Measurements from ENCODE around the gene GRM4. TPM values are rescaled to one million over a fixed set of nuclear protein-coding genes. Genes with fewer than 3 reads are reported as not detected.

Gene GRM4
- total RNA-seq, 1 experiment from 2014 or later = not detected

DNA sequence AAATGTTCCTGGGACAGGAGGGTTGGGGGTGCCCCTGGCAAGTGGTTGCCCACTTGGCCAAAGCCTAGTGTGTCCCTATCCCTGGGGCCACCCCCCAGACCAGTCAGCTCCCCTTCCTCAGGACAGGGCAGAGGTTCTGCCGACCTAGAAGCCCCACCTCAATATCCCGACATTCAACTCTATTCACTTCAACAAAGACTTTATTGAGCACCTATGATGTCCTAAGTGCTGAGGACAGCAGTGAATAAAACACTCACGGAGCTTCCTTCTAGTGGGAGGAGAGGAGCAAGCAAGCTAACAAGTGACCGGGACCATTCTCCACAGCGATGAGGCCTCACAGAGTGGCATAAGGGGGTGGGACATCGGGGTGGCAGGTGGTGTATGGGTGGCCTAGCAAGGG, 52.7 kb downstream of the GRM4 start:
- no peaks in the 10 kb centered on the region for H3K79me2 ChIP-seq (ENCODE audit: low read length)
- no peak overlapping the region for H3K9ac ChIP-seq (ENCODE audit: low read length)
- no peaks in the 10 kb centered on the region for H3K9me2 ChIP-seq (replicated peaks; ENCODE audit: low read length)
- H3K36me3 ChIP-seq (ENCODE audit: low read depth, low read length) = no peaks in the 10 kb centered on the region
- ChIA-PET CTCF (no interaction called here), POLR2A (ENCODE audit: unreplicated experiment) (no interaction called here)
- ATAC-seq = no peak
- no peak for DNase-seq
- no peaks in the 10 kb centered on the region for H3K9me3 ChIP-seq (ENCODE audit: low read length)
- no peaks in the 10 kb centered on the region for H3K4me1 ChIP-seq (ENCODE audit: insufficient read depth, low read length)
- H3K27me3 ChIP-seq (ENCODE audit: low read length) = peaks cover 36% of the 10 kb centered on the region
- intact Hi-C loops (cut with micrococcal nuclease) = no loop called here
- H3K4me2 ChIP-seq (ENCODE audit: low read length) = no peak overlapping the region
- H3K27ac ChIP-seq (ENCODE audit: low read length) = no peak overlapping the region
- BruUV-seq (replicated peaks) = no TSS peak
- H3K4me3 ChIP-seq (ENCODE audit: low read length) = no peak overlapping the region
- TF ChIP-seq EZH2 (IDR thresholded peaks at IDR 0.05; ENCODE audit: low read length, unreplicated experiment) = no peak
- TF ChIP-seq, protein P1, sequence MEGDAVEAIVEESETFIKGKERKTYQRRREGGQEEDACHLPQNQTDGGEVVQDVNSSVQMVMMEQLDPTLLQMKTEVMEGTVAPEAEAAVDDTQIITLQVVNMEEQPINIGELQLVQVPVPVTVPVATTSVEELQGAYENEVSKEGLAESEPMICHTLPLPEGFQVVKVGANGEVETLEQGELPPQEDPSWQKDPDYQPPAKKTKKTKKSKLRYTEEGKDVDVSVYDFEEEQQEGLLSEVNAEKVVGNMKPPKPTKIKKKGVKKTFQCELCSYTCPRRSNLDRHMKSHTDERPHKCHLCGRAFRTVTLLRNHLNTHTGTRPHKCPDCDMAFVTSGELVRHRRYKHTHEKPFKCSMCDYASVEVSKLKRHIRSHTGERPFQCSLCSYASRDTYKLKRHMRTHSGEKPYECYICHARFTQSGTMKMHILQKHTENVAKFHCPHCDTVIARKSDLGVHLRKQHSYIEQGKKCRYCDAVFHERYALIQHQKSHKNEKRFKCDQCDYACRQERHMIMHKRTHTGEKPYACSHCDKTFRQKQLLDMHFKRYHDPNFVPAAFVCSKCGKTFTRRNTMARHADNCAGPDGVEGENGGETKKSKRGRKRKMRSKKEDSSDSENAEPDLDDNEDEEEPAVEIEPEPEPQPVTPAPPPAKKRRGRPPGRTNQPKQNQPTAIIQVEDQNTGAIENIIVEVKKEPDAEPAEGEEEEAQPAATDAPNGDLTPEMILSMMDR (conservative IDR thresholded peaks at IDR 0.05; ENCODE audit: low read depth, low read length) = no peak
- no peak for TF ChIP-seq EZH2phosphoT487 (IDR thresholded peaks at IDR 0.05; ENCODE audit: borderline replicate concordance, low read length)
- H4K20me1 ChIP-seq (ENCODE audit: low read length) = no peaks in the 10 kb centered on the region
- no peaks in the 10 kb centered on the region for H3F3A ChIP-seq (ENCODE audit: low read length, unreplicated experiment)
- H2AFZ ChIP-seq (ENCODE audit: low read length) = no peak overlapping the region

DNA sequence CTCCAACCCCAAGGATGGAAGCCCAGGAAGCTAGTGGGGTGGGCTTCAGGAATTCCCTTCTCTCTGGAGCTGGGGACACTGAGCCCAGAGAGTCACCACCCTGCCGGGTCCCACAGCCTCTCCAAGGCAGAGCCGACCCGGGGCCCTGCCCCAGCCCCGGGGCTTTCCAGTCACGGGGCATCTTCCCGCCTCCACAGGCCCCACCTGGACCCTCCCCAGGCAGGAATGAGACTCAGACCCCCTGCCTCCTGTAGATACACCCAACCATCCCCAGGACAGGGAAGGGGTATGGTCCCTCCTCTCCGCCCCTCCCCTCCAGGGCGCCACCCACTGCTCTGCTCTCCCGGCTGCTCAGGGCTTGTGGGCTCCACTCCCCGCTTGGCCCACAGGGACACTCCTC, 53.3 kb downstream of the GRM4 start:
- intact Hi-C loops (cut with micrococcal nuclease) = no loop called here
- Histone ChIP-seq H4K20me1 (ENCODE audit: low read length) (no peaks in the 10 kb centered on the region), H3K36me3 (ENCODE audit: low read depth, low read length) (no peaks in the 10 kb centered on the region), H3F3A (ENCODE audit: low read length, unreplicated experiment) (no peaks in the 10 kb centered on the region), H3K27me3 (ENCODE audit: low read length) (peaks cover 30% of the 10 kb centered on the region), H3K4me3 (ENCODE audit: low read length) (no peak overlapping the region), H2AFZ (ENCODE audit: low read length) (no peak overlapping the region), H3K9me3 (ENCODE audit: low read length) (no peaks in the 10 kb centered on the region), H3K79me2 (ENCODE audit: low read length) (no peaks in the 10 kb centered on the region), H3K9me2 (replicated peaks; ENCODE audit: low read length) (no peaks in the 10 kb centered on the region), H3K4me1 (ENCODE audit: insufficient read depth, low read length) (no peaks in the 10 kb centered on the region), H3K9ac (ENCODE audit: low read length) (no peak overlapping the region), H3K27ac (ENCODE audit: low read length) (no peak overlapping the region), H3K4me2 (ENCODE audit: low read length) (no peak overlapping the region)
- ChIA-PET CTCF (no interaction called here), POLR2A (ENCODE audit: unreplicated experiment) (no interaction called here)
- no peak for DNase-seq
- BruUV-seq (replicated peaks) = no TSS peak
- no peak for ATAC-seq
- no peak for TF ChIP-seq EZH2 (IDR thresholded peaks at IDR 0.05; ENCODE audit: low read length, unreplicated experiment)
- TF ChIP-seq, protein P1 (conservative IDR thresholded peaks at IDR 0.05; ENCODE audit: low read depth, low read length) = no peak
- no peak for TF ChIP-seq EZH2phosphoT487 (IDR thresholded peaks at IDR 0.05; ENCODE audit: borderline replicate concordance, low read length)

DNA sequence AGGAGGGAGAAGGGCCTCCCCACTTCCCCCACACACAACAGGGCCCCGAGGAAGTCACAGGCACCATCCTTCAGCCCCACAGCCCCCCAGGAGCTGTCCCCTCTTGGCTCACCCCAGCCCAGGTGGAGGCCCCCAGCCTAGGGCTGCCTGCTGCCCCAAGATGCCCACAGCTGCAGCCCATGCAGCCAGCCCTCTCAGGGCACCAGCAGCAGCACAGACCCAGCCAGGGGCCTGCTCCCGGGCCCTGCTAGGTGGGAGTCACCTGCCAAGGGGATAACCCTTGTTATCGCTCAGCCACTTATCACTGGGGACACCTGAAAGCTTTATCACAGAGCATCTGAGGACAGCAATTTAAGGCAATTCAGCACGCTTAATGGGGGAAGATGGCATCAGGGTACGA, 55.0 kb downstream of the GRM4 start:
- intact Hi-C loops (cut with micrococcal nuclease) = no loop called here
- no peak overlapping the region for H3K4me3 ChIP-seq (ENCODE audit: low read length)
- no peak overlapping the region for H2AFZ ChIP-seq (ENCODE audit: low read length)
- no peaks in the 10 kb centered on the region for H3K4me1 ChIP-seq (ENCODE audit: insufficient read depth, low read length)
- BruUV-seq (replicated peaks) = no TSS peak
- H4K20me1 ChIP-seq (ENCODE audit: low read length) = no peaks in the 10 kb centered on the region
- TF ChIP-seq, protein P1 (conservative IDR thresholded peaks at IDR 0.05; ENCODE audit: low read depth, low read length) = no peak
- TF ChIP-seq EZH2phosphoT487 (IDR thresholded peaks at IDR 0.05; ENCODE audit: borderline replicate concordance, low read length) (no peak), EZH2 (IDR thresholded peaks at IDR 0.05; ENCODE audit: low read length, unreplicated experiment) (no peak)
- H3K9me3 ChIP-seq (ENCODE audit: low read length) = no peaks in the 10 kb centered on the region
- no peak overlapping the region for H3K27ac ChIP-seq (ENCODE audit: low read length)
- CTCF ChIA-PET = no interaction called here
- H3K4me2 ChIP-seq (ENCODE audit: low read length) = no peak overlapping the region
- peaks cover 14% of the 10 kb centered on the region; the same call in 1 of the 2 replicates for H3K27me3 ChIP-seq (ENCODE audit: low read length)
- no peak for ATAC-seq
- POLR2A ChIA-PET (ENCODE audit: unreplicated experiment) = no interaction called here
- no peaks in the 10 kb centered on the region for H3F3A ChIP-seq (ENCODE audit: low read length, unreplicated experiment)
- H3K79me2 ChIP-seq (ENCODE audit: low read length) = no peaks in the 10 kb centered on the region
- H3K9me2 ChIP-seq (replicated peaks; ENCODE audit: low read length) = no peaks in the 10 kb centered on the region
- H3K36me3 ChIP-seq (ENCODE audit: low read depth, low read length) = no peaks in the 10 kb centered on the region
- DNase-seq = no peak
- H3K9ac ChIP-seq (ENCODE audit: low read length) = no peak overlapping the region
